ENCODE data around the gene SZT2.

Gene SZT2

DNA sequence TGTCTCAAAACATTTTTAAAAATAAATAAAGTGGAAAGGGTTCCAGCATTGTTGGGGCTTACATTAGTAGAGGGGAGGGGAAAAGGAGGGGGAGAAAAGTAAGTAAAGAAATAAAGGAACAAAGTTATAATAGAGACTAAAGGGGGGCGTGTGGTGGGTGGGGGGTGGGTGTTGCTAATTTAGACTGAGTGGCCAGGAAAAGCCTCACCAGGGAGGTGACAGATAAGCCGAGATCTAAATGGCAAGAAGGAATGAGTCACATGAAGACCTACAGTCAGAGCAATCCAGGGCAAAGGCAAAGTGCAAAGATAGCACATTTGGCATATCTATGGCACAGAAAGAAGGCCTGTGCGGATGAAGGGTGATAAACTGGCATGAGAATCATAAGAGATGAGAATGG is 44.6 kb upstream of the SZT2 start:
- no peak overlapping the region for H2AFZ ChIP-seq (ENCODE audit: low read depth, low read length, severe bottlenecking)

DNA sequence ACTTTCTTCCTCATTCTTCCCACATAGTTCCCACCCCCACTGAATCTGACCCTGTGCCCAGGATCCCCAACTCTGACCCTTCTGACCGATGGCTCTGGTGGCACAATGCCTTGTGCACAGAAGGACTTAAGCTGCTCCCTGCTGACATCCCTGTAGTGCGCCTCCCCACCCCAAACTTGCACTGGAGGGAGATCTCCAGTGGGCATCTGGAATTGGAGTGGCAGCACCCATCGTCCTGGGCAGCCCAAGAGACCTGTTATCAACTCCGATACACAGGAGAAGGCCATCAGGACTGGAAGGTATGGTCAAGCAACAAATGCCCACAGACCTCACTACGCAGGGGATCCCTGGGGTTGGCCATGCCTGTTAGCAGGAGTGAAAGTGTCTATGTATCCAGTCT is 43.1 kb upstream of the SZT2 start:
- no peaks in the 10 kb centered on the region for H3K27me3 ChIP-seq (ENCODE audit: low read length)
- no peak overlapping the region for H3K4me3 ChIP-seq (ENCODE audit: insufficient read depth, low read length, poor library complexity, severe bottlenecking)
- H3K9ac ChIP-seq (ENCODE audit: low read length), result no peak overlapping the region
- H4K20me1 ChIP-seq (ENCODE audit: low read depth, low read length), result no peaks in the 10 kb centered on the region
- H3F3A ChIP-seq (ENCODE audit: insufficient read depth), result peaks cover 18% of the 10 kb centered on the region
- H3K79me2 ChIP-seq (ENCODE audit: insufficient read depth, low read length), result no peaks in the 10 kb centered on the region
- H2AFZ ChIP-seq (ENCODE audit: low read depth, low read length, severe bottlenecking), result no peak overlapping the region
- H3K27ac ChIP-seq (ENCODE audit: low read depth, low read length), result no peak overlapping the region
- no peaks in the 10 kb centered on the region for H3K9me3 ChIP-seq (ENCODE audit: insufficient read depth, low read length)
- TF ChIP-seq, protein P1, sequence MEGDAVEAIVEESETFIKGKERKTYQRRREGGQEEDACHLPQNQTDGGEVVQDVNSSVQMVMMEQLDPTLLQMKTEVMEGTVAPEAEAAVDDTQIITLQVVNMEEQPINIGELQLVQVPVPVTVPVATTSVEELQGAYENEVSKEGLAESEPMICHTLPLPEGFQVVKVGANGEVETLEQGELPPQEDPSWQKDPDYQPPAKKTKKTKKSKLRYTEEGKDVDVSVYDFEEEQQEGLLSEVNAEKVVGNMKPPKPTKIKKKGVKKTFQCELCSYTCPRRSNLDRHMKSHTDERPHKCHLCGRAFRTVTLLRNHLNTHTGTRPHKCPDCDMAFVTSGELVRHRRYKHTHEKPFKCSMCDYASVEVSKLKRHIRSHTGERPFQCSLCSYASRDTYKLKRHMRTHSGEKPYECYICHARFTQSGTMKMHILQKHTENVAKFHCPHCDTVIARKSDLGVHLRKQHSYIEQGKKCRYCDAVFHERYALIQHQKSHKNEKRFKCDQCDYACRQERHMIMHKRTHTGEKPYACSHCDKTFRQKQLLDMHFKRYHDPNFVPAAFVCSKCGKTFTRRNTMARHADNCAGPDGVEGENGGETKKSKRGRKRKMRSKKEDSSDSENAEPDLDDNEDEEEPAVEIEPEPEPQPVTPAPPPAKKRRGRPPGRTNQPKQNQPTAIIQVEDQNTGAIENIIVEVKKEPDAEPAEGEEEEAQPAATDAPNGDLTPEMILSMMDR (IDR thresholded peaks at IDR 0.05; ENCODE audit: insufficient read depth, low read length, poor library complexity, severe bottlenecking), result no peak
- no peak for TF ChIP-seq EZH2phosphoT487 (conservative IDR thresholded peaks at IDR 0.05; ENCODE audit: low read length)
- no peaks in the 10 kb centered on the region for H3K36me3 ChIP-seq (ENCODE audit: low read length)
- H3K9me2 ChIP-seq (replicated peaks; ENCODE audit: insufficient read depth, low read length), result no peaks in the 10 kb centered on the region
- H3K4me2 ChIP-seq (ENCODE audit: low read depth, low read length, poor library complexity, severe bottlenecking), result no peak overlapping the region

More for the DNA sequence above, 44.6 kb upstream of the SZT2 start:
- Histone ChIP-seq H3K36me3 (ENCODE audit: low read length) (no peaks in the 10 kb centered on the region), H3K79me2 (ENCODE audit: insufficient read depth, low read length) (no peaks in the 10 kb centered on the region), H3K9me2 (replicated peaks; ENCODE audit: insufficient read depth, low read length) (no peaks in the 10 kb centered on the region), H3K27me3 (ENCODE audit: low read length) (no peaks in the 10 kb centered on the region), H3K9me3 (ENCODE audit: insufficient read depth, low read length) (no peaks in the 10 kb centered on the region), H3K4me2 (ENCODE audit: low read depth, low read length, poor library complexity, severe bottlenecking) (no peak overlapping the region), H3K9ac (ENCODE audit: low read length) (no peak overlapping the region), H3K4me3 (ENCODE audit: insufficient read depth, low read length, poor library complexity, severe bottlenecking) (no peak overlapping the region), H3F3A (ENCODE audit: insufficient read depth) (peaks cover 15% of the 10 kb centered on the region), H3K27ac (ENCODE audit: low read depth, low read length) (no peak overlapping the region), H4K20me1 (ENCODE audit: low read depth, low read length) (no peaks in the 10 kb centered on the region)
- TF ChIP-seq, protein P1 (IDR thresholded peaks at IDR 0.05; ENCODE audit: insufficient read depth, low read length, poor library complexity, severe bottlenecking), result no peak
- TF ChIP-seq EZH2phosphoT487 (conservative IDR thresholded peaks at IDR 0.05; ENCODE audit: low read length), result no peak

DNA sequence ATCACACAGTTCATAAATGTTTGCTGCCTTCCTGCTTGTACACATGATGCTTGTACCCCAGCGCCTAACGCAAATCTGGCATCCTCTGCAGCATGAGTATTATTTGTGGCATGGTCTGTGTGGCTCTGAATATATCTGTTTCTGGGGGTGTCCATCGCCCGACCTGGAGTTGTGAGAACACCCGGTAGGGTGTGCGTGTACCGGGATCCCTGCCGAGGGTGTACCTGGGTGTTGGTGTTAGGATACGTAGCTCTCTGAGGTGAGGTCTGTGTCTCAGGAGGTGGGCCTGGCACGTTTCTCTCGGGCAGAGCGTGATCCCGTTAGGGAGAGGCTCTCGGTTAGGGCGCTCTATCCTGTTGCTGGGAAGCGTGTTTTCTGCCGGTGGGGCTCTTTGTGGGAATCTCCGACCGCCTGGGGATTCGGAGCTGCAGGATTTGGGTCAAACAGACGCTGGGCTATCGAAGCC is 41.3 kb upstream of the SZT2 start:
- H3K27ac ChIP-seq (ENCODE audit: low read depth, low read length), result no peak overlapping the region; the same call in 1 of the 2 replicates
- TF ChIP-seq EZH2phosphoT487 (conservative IDR thresholded peaks at IDR 0.05; ENCODE audit: low read length), result no peak
- H3K9me2 ChIP-seq (replicated peaks; ENCODE audit: insufficient read depth, low read length), result no peaks in the 10 kb centered on the region
- no peaks in the 10 kb centered on the region for H3K36me3 ChIP-seq (ENCODE audit: low read length)
- H3K9ac ChIP-seq (ENCODE audit: low read length), result peak overlapping the region; percentile 60
- H3K9me3 ChIP-seq (ENCODE audit: insufficient read depth, low read length), result no peaks in the 10 kb centered on the region
- H2AFZ ChIP-seq (ENCODE audit: low read depth, low read length, severe bottlenecking), result peak overlapping the region; percentile 83
- peak overlapping the region; percentile 56 for H3K4me3 ChIP-seq (ENCODE audit: insufficient read depth, low read length, poor library complexity, severe bottlenecking)
- no peaks in the 10 kb centered on the region for H3K79me2 ChIP-seq (ENCODE audit: insufficient read depth, low read length)
- H3K27me3 ChIP-seq (ENCODE audit: low read length), result no peaks in the 10 kb centered on the region
- no peaks in the 10 kb centered on the region for H4K20me1 ChIP-seq (ENCODE audit: low read depth, low read length)
- H3F3A ChIP-seq (ENCODE audit: insufficient read depth), result peaks cover 18% of the 10 kb centered on the region
- H3K4me2 ChIP-seq (ENCODE audit: low read depth, low read length, poor library complexity, severe bottlenecking), result peak overlapping the region; percentile 74

DNA sequence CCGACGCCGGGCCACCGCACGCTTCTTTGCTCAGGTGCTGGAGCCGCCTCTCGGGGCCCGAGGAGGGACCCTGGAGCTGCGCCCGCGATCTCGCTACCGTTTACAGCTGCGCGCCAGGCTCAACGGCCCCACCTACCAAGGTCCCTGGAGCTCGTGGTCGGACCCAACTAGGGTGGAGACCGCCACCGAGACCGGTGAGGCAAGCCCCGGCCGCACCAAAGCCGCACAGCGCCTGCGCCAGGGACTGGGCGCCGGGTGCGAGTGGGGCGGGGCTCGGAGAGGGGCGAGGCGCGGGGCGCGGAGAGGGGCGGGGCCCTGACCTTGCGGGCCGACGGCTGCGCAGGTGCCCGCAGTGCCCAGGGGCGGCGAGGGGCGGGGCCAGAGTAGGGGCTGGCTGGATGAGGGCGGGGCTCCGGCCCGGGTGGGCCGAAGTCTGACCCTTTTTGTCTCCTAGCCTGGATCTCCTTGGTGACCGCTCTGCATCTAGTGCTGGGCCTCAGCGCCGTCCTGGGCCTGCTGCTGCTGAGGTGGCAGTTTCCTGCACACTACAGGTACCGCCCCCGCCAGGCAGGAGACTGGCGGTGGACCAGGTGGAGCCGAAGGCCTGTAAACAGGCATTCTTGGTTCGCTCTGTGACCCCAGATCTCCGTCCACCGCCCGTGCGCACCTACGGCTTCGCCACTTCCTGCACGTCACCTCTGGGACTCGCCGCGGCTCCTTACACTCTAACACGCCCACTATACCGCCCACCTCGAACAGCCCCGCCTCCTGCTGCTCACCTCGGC is 40.7 kb upstream of the SZT2 start:
- TF ChIP-seq, protein P1 (IDR thresholded peaks at IDR 0.05; ENCODE audit: insufficient read depth, low read length, poor library complexity, severe bottlenecking), result no peak
- no peak for TF ChIP-seq EZH2phosphoT487 (conservative IDR thresholded peaks at IDR 0.05; ENCODE audit: low read length)
- H2AFZ ChIP-seq (ENCODE audit: low read depth, low read length, severe bottlenecking), result peak overlapping the region; percentile 83
- peak overlapping the region; percentile 56 for H3K4me3 ChIP-seq (ENCODE audit: insufficient read depth, low read length, poor library complexity, severe bottlenecking)
- H4K20me1 ChIP-seq (ENCODE audit: low read depth, low read length), result no peaks in the 10 kb centered on the region
- H3F3A ChIP-seq (ENCODE audit: insufficient read depth), result peaks cover 18% of the 10 kb centered on the region
- no peaks in the 10 kb centered on the region for H3K9me3 ChIP-seq (ENCODE audit: insufficient read depth, low read length)
- H3K79me2 ChIP-seq (ENCODE audit: insufficient read depth, low read length), result no peaks in the 10 kb centered on the region
- H3K27me3 ChIP-seq (ENCODE audit: low read length), result no peaks in the 10 kb centered on the region
- no peaks in the 10 kb centered on the region for H3K36me3 ChIP-seq (ENCODE audit: low read length)
- H3K9me2 ChIP-seq (replicated peaks; ENCODE audit: insufficient read depth, low read length), result no peaks in the 10 kb centered on the region
- peak overlapping the region; percentile 67 for H3K27ac ChIP-seq (ENCODE audit: low read depth, low read length)
- H3K4me2 ChIP-seq (ENCODE audit: low read depth, low read length, poor library complexity, severe bottlenecking), result peak overlapping the region; percentile 74
- peak overlapping the region; percentile 60 for H3K9ac ChIP-seq (ENCODE audit: low read length)

Measured in SU-DHL-6 (cell line).